ENCODE measurements around the gene CEACAM20.
"Not testable (repeated sequence)": the region's sequence is repeated elsewhere in the genome, so short reads cannot be mapped to it uniquely, and the experiment has no call there.

CEACAM20 gene

DNA sequence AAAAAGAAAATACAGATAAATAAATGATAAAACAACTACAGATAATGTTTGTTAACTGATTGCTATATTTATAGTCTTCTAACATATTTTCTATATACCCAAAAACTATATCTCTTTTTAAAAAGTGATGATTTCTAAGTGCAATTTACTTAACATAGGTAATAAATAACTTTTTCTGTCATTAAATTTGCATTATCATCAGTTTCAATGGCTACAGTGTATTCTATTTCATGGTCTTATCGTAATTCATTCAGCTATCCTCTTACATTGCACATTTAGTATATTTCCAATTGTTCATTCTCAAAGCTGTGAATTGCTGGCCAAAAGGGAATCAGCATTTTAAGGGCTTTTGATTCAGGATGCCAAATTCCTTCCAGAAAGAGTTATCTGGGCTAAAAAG is 32.8 kb downstream of the CEACAM20 start:
- DNase-seq = no peak

- DNase-seq = no peak
Measured at GRCh38 chr19:44476559-44477408, 52.7 kb downstream of the CEACAM20 start.

GRCh38 chr19:44468730-44469129 is 60.7 kb downstream of the CEACAM20 start:
- not testable (repeated sequence) for DNase-seq

GRCh38 chr19:44462600-44463286 is 66.7 kb downstream of the CEACAM20 start:
- not testable (repeated sequence) for DNase-seq

Data from nucleus accumbens (tissue), 56 donors.